GM18951 (cell line): ENCODE measurements around the gene PRDM16.

Experiments used
- POLR2A ChIP-seq: IDR thresholded peaks from 4 replicates; pipeline ENCODE4 v1.6.1; 2011; ENCODE audit warnings: mild to moderate bottlenecking; ENCODE audit not compliant: insufficient read length, insufficient read depth; ENCODE audit errors: extremely low read depth
- in situ Hi-C: fragments of 300-500 bp; cut with MboI; formaldehyde crosslinking; loops from one replicate; pipeline ENCODE4 v1.12.0; 2022; ENCODE audit warnings: low sequenced_read_pairs, mixed read lengths, inconsistent platforms; ENCODE audit not compliant: unreplicated experiment

Gene PRDM16

DNA sequence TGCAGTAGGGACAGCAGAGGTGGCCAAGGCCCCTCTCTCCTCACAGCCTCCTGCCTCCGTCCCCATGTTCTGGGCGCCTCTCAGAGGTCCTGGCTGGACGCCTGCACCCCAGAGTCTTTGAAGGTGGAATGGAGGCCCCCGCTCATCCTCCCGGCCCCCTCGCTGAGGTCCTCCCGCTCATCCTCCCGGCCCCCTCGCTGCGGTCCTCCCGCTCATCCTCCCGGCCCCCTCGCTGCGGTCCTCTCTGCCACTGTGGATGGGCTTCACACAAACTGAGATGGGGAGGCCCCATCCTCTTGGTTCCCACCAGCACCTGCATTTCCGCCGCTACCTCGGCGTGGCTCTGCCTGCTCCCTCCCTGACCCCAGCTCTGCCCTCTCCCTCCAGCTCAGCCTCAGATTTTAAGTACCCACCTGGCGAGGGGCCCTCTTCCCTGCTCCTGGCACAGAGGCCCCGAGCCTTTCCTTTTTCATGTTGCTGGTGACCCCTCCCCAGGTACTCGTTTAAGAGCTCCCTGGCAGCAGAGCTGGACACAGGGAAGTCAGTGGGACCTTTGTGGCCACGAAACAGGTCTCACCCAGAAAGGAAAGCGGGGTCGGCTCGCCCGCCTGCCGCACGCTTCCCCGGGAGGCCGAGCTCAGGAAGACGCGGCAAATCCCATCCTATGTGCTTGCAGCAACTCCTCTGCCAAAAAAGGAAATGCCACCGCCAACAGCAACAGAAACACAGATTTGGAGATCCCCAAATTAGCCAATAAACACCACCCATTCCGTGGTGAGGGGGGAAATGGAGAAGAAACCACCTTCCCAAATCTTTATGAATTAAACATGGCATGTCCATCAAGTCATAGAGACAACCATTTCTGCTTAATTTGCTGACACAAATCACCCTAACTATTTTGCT is 143.7 kb downstream of the PRDM16 start:
- in situ Hi-C loops = no loop called here
- no peak for TF ChIP-seq POLR2A

GRCh38 chr1:3213730-3214129 is 144.7 kb downstream of the PRDM16 start:
- no peak for TF ChIP-seq POLR2A

DNA sequence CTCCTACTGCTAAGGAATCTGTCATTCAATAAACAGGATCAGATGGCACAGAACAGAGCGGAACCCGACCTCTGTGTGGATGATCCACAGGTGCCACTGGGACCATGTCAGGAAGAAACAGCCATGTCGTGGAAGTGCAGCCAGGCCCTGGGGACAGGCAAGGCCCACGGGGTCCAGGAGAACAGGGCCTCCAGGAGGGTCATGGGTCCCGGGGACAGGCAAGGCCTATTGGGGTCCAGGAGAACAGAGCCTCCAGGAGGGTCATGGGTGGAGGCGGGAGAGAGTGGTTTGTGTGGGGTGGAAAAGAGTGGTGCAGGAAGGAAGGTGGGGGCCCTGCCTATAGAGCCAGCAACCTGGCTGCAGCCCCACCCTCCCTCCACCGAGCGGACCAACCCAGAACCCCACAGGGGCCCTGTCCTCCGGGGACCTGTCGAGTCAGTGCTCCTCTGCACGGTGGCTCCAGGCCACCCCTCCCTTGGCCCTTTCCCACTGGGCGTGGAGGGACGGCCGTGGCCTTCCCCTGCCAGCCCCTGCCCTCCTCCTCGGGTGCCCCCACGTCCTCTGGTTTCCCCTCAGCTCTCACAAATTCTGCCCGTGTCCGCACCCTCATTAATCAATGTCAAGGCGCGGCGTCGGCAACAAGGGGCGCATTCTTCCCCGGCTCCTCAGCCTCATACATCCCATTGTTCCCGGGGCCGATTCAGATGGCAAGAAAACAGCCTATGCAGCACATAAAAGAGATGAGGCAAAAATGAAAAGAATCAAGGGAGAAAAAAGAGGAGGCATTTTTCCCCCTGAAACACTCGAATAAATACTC is 146.4 kb downstream of the PRDM16 start:
- in situ Hi-C loops = no loop called here
- no peak for TF ChIP-seq POLR2A

More at GRCh38 chr1:3213730-3214129, 144.7 kb downstream of the PRDM16 start:
- in situ Hi-C loops = no loop called here

GRCh38 chr1:3216015-3216391 is 147.0 kb downstream of the PRDM16 start:
- in situ Hi-C loops = no loop called here

DNA sequence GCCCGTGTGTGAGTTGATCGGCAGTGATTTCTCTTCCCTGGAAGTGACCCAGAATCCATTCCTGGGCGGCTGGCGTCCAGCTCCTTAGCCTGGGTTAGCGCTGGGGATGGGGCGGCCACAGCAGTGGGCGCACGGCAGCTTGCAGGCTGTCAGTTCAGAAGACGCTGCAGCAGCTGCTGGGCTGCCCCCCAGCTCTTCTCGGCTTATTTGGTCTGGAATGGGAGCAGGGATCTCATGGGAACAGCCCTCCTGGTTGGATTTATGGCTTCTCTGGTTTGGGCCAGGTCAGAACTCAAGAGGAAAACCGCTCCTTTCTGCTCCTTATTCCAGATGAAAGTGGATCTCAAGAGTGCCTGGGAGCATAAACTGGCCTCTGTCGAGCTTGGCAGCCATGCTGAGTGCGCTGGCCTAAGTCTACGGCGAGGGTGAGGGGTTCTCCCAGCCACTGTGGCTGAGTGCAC is 148.2 kb downstream of the PRDM16 start:
- in situ Hi-C loops = no loop called here
- TF ChIP-seq POLR2A = no peak

More at GRCh38 chr1:3216015-3216391, 147.0 kb downstream of the PRDM16 start:
- no peak for TF ChIP-seq POLR2A

- TF ChIP-seq POLR2A = no peak
- in situ Hi-C loops = no loop called here
These were observed 149.1 kb downstream of the PRDM16 start for GRCh38 chr1:3217979-3218679.

DNA sequence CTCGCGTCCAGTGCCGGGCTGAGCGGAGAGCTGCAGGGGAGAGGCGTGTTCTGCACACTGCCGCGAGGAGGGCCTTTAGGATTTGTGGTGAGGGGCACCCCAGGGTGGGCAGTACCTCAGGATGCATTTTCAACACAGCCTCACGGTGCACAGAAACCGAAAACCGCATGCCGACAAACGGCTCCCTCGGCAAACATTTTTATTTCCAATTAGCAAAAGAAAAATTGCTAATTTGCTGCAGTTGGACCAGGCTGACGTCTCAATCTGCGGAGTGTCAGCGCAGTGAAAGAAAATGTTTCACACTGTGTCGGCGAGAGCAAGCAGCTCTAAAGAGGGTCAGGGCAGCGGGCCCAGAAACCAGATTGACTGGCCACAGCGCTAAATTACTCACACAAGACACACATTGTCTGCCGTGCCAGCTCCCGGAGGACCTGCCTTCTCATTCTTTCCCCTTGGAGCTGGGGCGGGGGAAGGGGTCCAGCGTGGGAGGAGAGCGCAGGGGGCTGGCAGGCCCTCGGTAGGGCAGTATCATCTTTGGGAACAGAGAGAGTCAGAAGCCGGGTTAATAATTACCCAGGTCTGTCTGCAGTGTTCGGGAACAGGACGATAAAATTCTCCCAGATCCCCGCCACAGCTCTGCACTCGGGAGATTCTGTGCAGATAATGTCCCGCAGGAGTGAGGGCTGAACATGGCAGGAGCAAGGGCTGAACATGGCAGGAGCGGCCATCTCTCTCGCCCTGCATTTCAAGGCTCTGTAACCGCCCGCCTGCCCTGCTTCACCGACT is 150.2 kb downstream of the PRDM16 start:
- in situ Hi-C loops = no loop called here
- no peak for TF ChIP-seq POLR2A

GRCh38 chr1:3219791-3220467 is 150.9 kb downstream of the PRDM16 start:
- in situ Hi-C loops = no loop called here
- TF ChIP-seq POLR2A = no peak

- TF ChIP-seq POLR2A = no peak
- in situ Hi-C loops = no loop called here
These were observed 152.4 kb downstream of the PRDM16 start for GRCh38 chr1:3221112-3222041.

DNA sequence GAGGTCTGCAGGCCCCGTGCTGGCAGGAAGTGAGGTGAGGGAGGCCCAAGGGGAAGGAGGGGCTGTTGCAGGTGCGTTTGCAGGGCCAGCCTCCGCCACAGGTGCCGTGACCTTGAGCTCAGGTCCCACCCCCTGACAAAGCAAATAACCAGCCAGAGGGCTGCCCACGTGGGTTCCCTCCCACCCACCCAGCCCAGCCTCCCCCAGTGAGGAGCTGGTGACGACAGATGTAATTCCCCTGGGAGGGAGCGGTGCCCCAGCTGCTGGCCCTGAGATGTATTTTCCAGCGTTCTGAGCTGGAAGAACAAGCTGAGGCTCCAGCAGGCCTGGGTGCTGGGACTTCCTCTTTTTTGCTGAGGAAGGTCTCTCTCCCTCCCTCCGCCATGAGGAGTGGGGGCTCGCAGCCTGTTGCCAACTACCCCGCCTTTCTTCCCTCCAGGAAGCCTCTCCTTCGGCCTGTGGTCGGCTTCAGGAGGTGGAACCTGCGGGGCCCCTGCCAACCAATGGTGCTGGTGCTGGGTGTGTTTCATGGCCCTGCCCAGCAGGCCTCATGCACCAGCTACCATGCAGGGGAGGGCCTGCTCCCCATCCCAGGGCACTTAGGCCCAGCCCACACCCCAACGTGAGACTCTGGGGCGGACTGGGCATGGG is 153.2 kb downstream of the PRDM16 start:
- in situ Hi-C loops = no loop called here
- no peak for TF ChIP-seq POLR2A
